Measurements from ENCODE around the gene PYGO2. TPM values are rescaled to one million over a fixed set of nuclear protein-coding genes. Genes with fewer than 3 reads are reported as not detected.
"Not testable (repeated sequence)": the region's sequence is repeated elsewhere in the genome, so short reads cannot be mapped to it uniquely, and the experiment has no call there.

PYGO2 gene
- total and polyA plus RNA-seq, 2 donors from 2014 or later, result 26.9 to 32.8 TPM

GRCh38 chr1:154987326-154987725, 25.7 kb upstream of the PYGO2 start:
- FAIRE-seq, result no peak
- no peak for TF ChIP-seq CTCF (IDR thresholded peaks at IDR 0.05; ENCODE audit: borderline replicate concordance, extremely low read depth, insufficient read depth)
- no peak overlapping the region for H3K9ac ChIP-seq (ENCODE audit: low read length in 3 of 3)

GRCh38 chr1:154986736-154987135, 25.2 kb upstream of the PYGO2 start:
- H3K4me3 ChIP-seq (ENCODE audit: low read length in 3 of 3); intact Hi-C loops (cut with DNase I); DNase-seq; FAIRE-seq; H3K9ac ChIP-seq (ENCODE audit: low read length in 3 of 3); H3K9me3 ChIP-seq (ENCODE audit: control insufficient read depth in 2 of 3, insufficient read depth in 1 of 3, low read length in 3 of 3); H3K27me3 ChIP-seq (ENCODE audit: control insufficient read depth, insufficient read depth, low read length); H3K27ac ChIP-seq (ENCODE audit: low read depth in 2 of 2, low read length in 2 of 2): not testable (repeated sequence)
- H3K4me1 ChIP-seq (ENCODE audit: control insufficient read depth in 2 of 3, insufficient read depth in 2 of 3, low read depth in 1 of 3, low read length in 3 of 3), result peaks cover 0 to 13% (median 5%) of the 10 kb centered on the region in 3 donors
- peaks cover 2 to 16% (median 5%) of the 10 kb centered on the region in 3 donors for H3K36me3 ChIP-seq (ENCODE audit: control insufficient read depth in 2 of 3, insufficient read depth in 3 of 3, low read length in 3 of 3)

More at GRCh38 chr1:154987326-154987725, 25.7 kb upstream of the PYGO2 start:
- Histone ChIP-seq H3K36me3 (ENCODE audit: control insufficient read depth in 2 of 3, insufficient read depth in 3 of 3, low read length in 3 of 3) (peaks cover 2 to 16% (median 5%) of the 10 kb centered on the region in 3 donors), H3K4me3 (ENCODE audit: low read length in 3 of 3) (no peak overlapping the region), H3K27ac (ENCODE audit: low read depth in 2 of 2, low read length in 2 of 2) (no peak overlapping the region), H3K4me1 (ENCODE audit: control insufficient read depth in 2 of 3, insufficient read depth in 2 of 3, low read depth in 1 of 3, low read length in 3 of 3) (peaks cover 0 to 13% (median 4%) of the 10 kb centered on the region in 3 donors), H3K9me3 (ENCODE audit: control insufficient read depth in 2 of 3, insufficient read depth in 1 of 3, low read length in 3 of 3) (no peaks in the 10 kb centered on the region), H3K27me3 (ENCODE audit: control insufficient read depth, insufficient read depth, low read length) (no peaks in the 10 kb centered on the region)
- DNase-seq, result no peak
- intact Hi-C loops (cut with DNase I), result no loop called here

- no peaks in the 10 kb centered on the region for H3K9me3 ChIP-seq (ENCODE audit: control insufficient read depth in 2 of 3, insufficient read depth in 1 of 3, low read length in 3 of 3)
- peaks cover 2 to 14% (median 5%) of the 10 kb centered on the region in 3 donors for H3K36me3 ChIP-seq (ENCODE audit: control insufficient read depth in 2 of 3, insufficient read depth in 3 of 3, low read length in 3 of 3)
- FAIRE-seq (no peak), DNase-seq (peak in 2 of 5 donors; percentile 56 to 61)
- peaks cover 0 to 13% (median 5%) of the 10 kb centered on the region in 3 donors for H3K4me1 ChIP-seq (ENCODE audit: control insufficient read depth in 2 of 3, insufficient read depth in 2 of 3, low read depth in 1 of 3, low read length in 3 of 3)
- peak overlapping the region; percentile 89 to 100 (median 91) for H3K4me3 ChIP-seq (ENCODE audit: low read length in 3 of 3)
- intact Hi-C loops (cut with DNase I), result no loop called here
- H3K9ac ChIP-seq (ENCODE audit: low read length in 3 of 3), result peak overlapping the region; percentile 70 to 99 (median 94)
- H3K27ac ChIP-seq (ENCODE audit: low read depth in 2 of 2, low read length in 2 of 2), result peak overlapping the region in 1 of 2 donors; percentile 83
- no peak for TF ChIP-seq CTCF (IDR thresholded peaks at IDR 0.05; ENCODE audit: borderline replicate concordance, extremely low read depth, insufficient read depth)
- H3K27me3 ChIP-seq (ENCODE audit: control insufficient read depth, insufficient read depth, low read length), result no peaks in the 10 kb centered on the region
Measured at GRCh38 chr1:154983776-154984466, 22.3 kb upstream of the PYGO2 start.

GRCh38 chr1:154982897-154983648, 21.5 kb upstream of the PYGO2 start, which contains the start of gene FLAD1:
Gene FLAD1, plus strand, starts transcription at chr1:154983344. Its CDS starts 351 bp downstream, at chr1:154983695.
- H3K27me3 ChIP-seq (ENCODE audit: control insufficient read depth, insufficient read depth, low read length), result no peaks in the 10 kb centered on the region
- DNase-seq (peak; percentile 97 to 100 (median 99)), FAIRE-seq (peak; percentile 84)
- no peaks in the 10 kb centered on the region for H3K9me3 ChIP-seq (ENCODE audit: control insufficient read depth in 2 of 3, insufficient read depth in 1 of 3, low read length in 3 of 3)
- H3K27ac ChIP-seq (ENCODE audit: low read depth in 2 of 2, low read length in 2 of 2), result peak within 1 kb of the TSS; percentile 13 to 83
- TF ChIP-seq CTCF (IDR thresholded peaks at IDR 0.05; ENCODE audit: borderline replicate concordance, extremely low read depth, insufficient read depth), result no peak
- intact Hi-C loops (cut with DNase I), result no loop called here
- H3K9ac ChIP-seq (ENCODE audit: low read length in 3 of 3), result peak within 1 kb of the TSS; percentile 70 to 99 (median 94)
- peaks cover 2 to 9% (median 3%) of the 10 kb centered on the region in 3 donors for H3K36me3 ChIP-seq (ENCODE audit: control insufficient read depth in 2 of 3, insufficient read depth in 3 of 3, low read length in 3 of 3)
- H3K4me1 ChIP-seq (ENCODE audit: control insufficient read depth in 2 of 3, insufficient read depth in 2 of 3, low read depth in 1 of 3, low read length in 3 of 3), result peaks cover 0 to 13% (median 5%) of the 10 kb centered on the region in 3 donors
- peak within 1 kb of the TSS; percentile 89 to 100 (median 91) for H3K4me3 ChIP-seq (ENCODE audit: low read length in 3 of 3)

Measured in kidney (tissue), 14 donors.